ENCODE data around the gene NELL1.

NELL1 gene

DNA sequence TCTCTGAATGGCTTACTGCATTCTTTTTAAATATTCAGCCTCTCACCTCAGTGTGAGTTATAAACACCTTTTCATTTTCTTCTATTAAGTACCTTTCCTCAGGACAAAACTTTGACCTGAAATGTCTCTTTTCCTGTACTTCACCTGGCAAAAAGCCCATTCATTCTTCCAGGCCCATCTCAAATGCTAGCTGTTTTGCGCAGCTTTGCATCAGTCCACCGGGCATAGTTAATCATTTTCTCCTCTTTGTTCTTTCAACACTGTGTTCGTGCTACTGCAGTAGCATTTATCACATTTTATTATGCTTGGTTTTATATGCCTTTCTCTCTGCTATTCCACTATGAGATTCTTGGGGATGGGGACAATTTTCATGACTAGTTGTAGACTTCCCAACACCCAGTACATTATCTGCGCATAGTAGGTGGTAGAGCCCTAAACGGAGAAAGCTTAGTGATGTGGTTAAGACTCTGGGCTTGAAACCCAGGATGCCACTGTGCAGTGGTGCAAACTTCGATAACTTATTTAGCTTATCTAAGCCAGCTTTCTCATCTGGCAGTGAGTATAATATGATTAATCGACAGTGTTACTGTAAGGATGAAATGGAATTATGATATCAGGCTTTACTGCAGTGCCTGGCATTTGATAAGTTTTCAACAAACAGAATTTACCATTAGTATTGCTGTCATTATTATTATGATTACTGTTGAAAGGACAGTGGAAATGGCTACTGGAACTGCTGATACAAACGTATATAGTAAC is 695.7 kb downstream of the NELL1 start:
- no peak for TF ChIP-seq POLR2AphosphoS5 (IDR thresholded peaks at IDR 0.05; ENCODE audit: low read depth, low read length)
- TF ChIP-seq FOXP2 (optimal IDR thresholded peaks at IDR 0.05; ENCODE audit: borderline replicate concordance, extremely low read depth, extremely low read length, insufficient read depth), result no peak
- TF ChIP-seq, protein P1, sequence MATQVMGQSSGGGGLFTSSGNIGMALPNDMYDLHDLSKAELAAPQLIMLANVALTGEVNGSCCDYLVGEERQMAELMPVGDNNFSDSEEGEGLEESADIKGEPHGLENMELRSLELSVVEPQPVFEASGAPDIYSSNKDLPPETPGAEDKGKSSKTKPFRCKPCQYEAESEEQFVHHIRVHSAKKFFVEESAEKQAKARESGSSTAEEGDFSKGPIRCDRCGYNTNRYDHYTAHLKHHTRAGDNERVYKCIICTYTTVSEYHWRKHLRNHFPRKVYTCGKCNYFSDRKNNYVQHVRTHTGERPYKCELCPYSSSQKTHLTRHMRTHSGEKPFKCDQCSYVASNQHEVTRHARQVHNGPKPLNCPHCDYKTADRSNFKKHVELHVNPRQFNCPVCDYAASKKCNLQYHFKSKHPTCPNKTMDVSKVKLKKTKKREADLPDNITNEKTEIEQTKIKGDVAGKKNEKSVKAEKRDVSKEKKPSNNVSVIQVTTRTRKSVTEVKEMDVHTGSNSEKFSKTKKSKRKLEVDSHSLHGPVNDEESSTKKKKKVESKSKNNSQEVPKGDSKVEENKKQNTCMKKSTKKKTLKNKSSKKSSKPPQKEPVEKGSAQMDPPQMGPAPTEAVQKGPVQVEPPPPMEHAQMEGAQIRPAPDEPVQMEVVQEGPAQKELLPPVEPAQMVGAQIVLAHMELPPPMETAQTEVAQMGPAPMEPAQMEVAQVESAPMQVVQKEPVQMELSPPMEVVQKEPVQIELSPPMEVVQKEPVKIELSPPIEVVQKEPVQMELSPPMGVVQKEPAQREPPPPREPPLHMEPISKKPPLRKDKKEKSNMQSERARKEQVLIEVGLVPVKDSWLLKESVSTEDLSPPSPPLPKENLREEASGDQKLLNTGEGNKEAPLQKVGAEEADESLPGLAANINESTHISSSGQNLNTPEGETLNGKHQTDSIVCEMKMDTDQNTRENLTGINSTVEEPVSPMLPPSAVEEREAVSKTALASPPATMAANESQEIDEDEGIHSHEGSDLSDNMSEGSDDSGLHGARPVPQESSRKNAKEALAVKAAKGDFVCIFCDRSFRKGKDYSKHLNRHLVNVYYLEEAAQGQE (IDR thresholded peaks at IDR 0.05; ENCODE audit: insufficient read depth in 1 of 2, low read depth in 2 of 2, low read length in 2 of 2), result no peak
- no peak for TF ChIP-seq SIN3A (IDR thresholded peaks at IDR 0.05; ENCODE audit: borderline replicate concordance, insufficient read depth, low read length)
- TF ChIP-seq TAF1 (IDR thresholded peaks at IDR 0.05; ENCODE audit: borderline replicate concordance, insufficient read depth, low read length), result no peak

DNA sequence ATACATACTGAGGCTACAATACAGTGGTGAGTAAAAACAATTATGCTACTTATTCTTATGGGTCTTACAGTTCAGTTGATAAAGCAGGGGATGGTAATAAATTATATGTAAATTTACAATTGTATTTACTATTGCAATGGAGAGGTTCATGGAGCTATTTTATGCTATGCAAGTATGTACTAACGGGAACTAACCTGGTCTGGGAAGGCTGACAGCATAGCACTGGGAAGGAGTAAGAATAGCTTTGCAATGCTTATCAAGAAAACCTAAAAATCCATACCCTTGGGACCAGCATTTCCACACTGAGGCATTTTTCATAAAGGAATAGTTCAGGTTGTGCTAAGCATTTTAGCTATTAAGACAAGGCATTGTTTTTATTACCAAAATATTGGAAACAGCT is 700.6 kb downstream of the NELL1 start:
- no peak for TF ChIP-seq TAF1 (IDR thresholded peaks at IDR 0.05; ENCODE audit: borderline replicate concordance, insufficient read depth, low read length)

DNA sequence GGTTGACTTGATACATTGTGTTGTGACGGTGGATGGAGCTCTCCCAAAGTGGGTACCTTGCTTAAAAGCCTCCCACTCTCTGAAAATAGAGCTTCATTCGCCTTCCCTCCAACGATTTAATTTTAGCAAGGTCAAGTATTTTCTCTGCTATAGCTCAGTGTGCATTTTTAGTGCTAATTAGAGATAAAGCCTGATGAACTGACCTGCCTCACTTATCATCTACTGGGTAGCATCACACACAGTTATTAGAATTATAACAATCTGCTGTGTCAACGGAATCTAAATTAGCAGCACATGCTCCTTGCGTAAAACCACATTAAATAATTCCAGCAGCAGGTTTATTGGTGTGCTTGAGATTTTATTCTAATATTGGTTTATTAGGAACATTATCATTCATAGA is 701.7 kb downstream of the NELL1 start:
- no peak for TF ChIP-seq POLR2AphosphoS5 (IDR thresholded peaks at IDR 0.05; ENCODE audit: low read depth, low read length)

DNA sequence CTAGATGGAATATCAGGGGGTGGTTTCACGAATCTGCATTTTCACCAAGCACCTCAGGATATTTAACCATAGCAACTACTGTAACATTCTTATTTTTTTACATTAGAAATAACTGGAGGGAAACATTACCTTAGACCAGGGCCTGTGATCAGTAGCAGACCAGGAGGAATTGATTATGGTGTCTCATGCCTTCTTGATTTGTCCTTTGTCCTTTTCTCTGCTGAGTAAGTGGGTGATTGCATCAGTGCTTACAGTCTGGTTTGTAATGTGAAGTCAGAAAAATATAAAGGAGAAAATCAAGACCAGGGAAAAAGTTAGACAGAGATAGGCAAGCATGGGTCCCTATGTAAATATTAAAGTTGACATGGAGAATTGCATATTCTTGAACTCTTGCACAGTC is 703.3 kb downstream of the NELL1 start:
- TF ChIP-seq TAF1 (IDR thresholded peaks at IDR 0.05; ENCODE audit: borderline replicate concordance, insufficient read depth, low read length), result no peak
- TF ChIP-seq, protein P1 (IDR thresholded peaks at IDR 0.05; ENCODE audit: insufficient read depth in 1 of 2, low read depth in 2 of 2, low read length in 2 of 2), result no peak
- no peak for TF ChIP-seq POLR2AphosphoS5 (IDR thresholded peaks at IDR 0.05; ENCODE audit: low read depth, low read length)
- no peak for TF ChIP-seq FOXP2 (optimal IDR thresholded peaks at IDR 0.05; ENCODE audit: borderline replicate concordance, extremely low read depth, extremely low read length, insufficient read depth)
- TF ChIP-seq SIN3A (IDR thresholded peaks at IDR 0.05; ENCODE audit: borderline replicate concordance, insufficient read depth, low read length), result no peak

DNA sequence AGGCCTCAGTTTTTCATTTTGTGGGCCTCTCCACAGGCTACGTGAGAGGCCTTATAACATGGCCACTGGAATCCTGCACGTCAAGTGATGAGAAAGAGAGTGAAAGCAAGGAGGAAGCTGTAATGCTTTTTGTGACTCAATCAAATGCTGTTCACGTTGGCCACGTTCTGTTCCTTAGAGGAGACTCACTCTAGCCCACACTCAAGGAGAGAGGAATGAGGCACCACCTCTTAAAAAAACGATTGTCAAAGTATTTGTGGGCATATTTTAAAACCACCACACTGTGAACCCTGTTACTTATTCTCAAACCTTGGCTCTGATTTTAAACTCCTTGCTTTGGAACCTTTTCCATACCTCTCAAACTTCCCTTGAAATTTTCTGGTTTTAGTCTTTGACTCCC is 705.0 kb downstream of the NELL1 start:
- TF ChIP-seq, protein P1 (IDR thresholded peaks at IDR 0.05; ENCODE audit: insufficient read depth in 1 of 2, low read depth in 2 of 2, low read length in 2 of 2), result no peak
- TF ChIP-seq TAF1 (IDR thresholded peaks at IDR 0.05; ENCODE audit: borderline replicate concordance, insufficient read depth, low read length), result no peak
- no peak for TF ChIP-seq FOXP2 (optimal IDR thresholded peaks at IDR 0.05; ENCODE audit: borderline replicate concordance, extremely low read depth, extremely low read length, insufficient read depth)
- no peak for TF ChIP-seq POLR2AphosphoS5 (IDR thresholded peaks at IDR 0.05; ENCODE audit: low read depth, low read length)
- no peak for TF ChIP-seq SIN3A (IDR thresholded peaks at IDR 0.05; ENCODE audit: borderline replicate concordance, insufficient read depth, low read length)

DNA sequence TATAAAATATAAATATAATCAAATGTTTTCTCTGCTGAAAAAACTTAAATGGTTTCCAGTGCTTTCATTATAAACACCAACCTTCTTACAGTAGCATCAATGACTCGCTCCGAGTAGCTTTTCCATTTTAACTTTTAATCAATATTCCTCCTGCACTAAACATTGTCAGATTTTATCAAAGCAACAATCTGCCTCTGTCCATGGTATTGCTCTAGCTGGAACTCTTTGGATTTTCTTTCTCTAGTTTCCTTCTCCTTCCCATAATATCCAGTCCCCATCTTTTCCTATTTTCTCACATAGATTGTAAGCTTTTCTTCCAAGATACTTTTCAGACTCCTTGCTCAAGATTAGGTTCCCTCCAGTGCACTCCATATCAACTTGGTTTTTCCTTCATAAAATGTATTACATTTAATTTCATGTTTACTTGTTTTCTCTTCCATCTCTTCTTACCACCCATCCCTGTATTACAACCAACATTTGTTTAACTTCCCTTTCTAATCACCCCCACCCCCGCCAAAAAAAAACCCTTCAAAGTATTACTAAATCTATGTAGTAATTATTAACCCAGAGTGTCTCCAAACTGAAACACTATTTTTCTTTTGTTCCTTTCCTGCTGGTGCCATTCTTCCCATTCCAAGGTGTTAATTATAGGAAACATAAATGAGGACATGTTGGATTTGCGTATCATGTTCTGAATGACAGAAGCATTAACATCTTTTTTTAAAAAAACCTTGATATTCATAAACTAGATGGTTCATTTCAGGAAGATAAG is 716.5 kb downstream of the NELL1 start:
- TF ChIP-seq, protein P1 (IDR thresholded peaks at IDR 0.05; ENCODE audit: insufficient read depth in 1 of 2, low read depth in 2 of 2, low read length in 2 of 2), result peak; percentile 78 to 90
- TF ChIP-seq SIN3A (IDR thresholded peaks at IDR 0.05; ENCODE audit: borderline replicate concordance, insufficient read depth, low read length), result no peak
